HepG2 (cell line): Measurements from ENCODE around the gene BTBD19. TPM values are rescaled to one million over a fixed set of nuclear protein-coding genes. Genes with fewer than 3 reads are reported as not detected.

Experiments
- ATF7-NPFF ChIP-seq: sonication (generic); formaldehyde crosslinking; IDR thresholded peaks from 2 replicates; pipeline ENCODE4 v1.8.1; 2023; ENCODE audit warnings: mild to moderate bottlenecking, low read depth, missing genetic modification reagents, moderate library complexity
- BORCS8-MEF2B ChIP-seq: sonication (generic); formaldehyde crosslinking; IDR thresholded peaks from 2 replicates; pipeline ENCODE4 v1.8.0; 2022; ENCODE audit warnings: mild to moderate bottlenecking, missing genetic modification reagents
- CBX2 ChIP-seq, 2 experiments: fragments of 200-600 bp in 1 of 2; sonication (generic); formaldehyde crosslinking in 1 of 2; IDR thresholded peaks; 2 replicates each; pipeline versions ENCODE4 v1.7.0 to v1.8.1; 2018 to 2022; ENCODE audit warnings: low read depth in 2 of 2, low read length in 1 of 2, mild to moderate bottlenecking in 1 of 2, missing genetic modification reagents in 1 of 2
- FOXA1 ChIP-seq, 2 experiments: fragments of 450-650 bp in 1 of 2; sonication (generic) in 1 of 2; formaldehyde crosslinking in 1 of 2; IDR thresholded peaks; 2 replicates each; pipeline versions ENCODE4 v1.4.0 to v1.6.1; 2016 to 2020; ENCODE audit warnings: missing genetic modification reagents in 1 of 2
- FOXO4 ChIP-seq: sonication (generic); formaldehyde crosslinking; conservative IDR thresholded peaks from 2 replicates; pipeline ENCODE4 v1.8.1; 2023; ENCODE audit warnings: missing genetic modification reagents
- GLMP ChIP-seq: sonication (generic); formaldehyde crosslinking; IDR thresholded peaks from 2 replicates; pipeline ENCODE4 v1.9.0; 2021; ENCODE audit warnings: missing genetic modification reagents, mild to moderate bottlenecking, borderline replicate concordance
- KLF6 ChIP-seq: IDR thresholded peaks from 2 replicates; pipeline ENCODE4 v1.8.0; 2016; ENCODE audit warnings: missing biosample characterization, missing genetic modification reagents
- KMT2A ChIP-seq: sonication (generic); formaldehyde crosslinking; IDR thresholded peaks from 2 replicates; pipeline ENCODE4 v1.4.0; 2020; ENCODE audit warnings: missing genetic modification reagents
- LBX2 ChIP-seq: sonication (generic); formaldehyde crosslinking; IDR thresholded peaks from 2 replicates; pipeline ENCODE4 v1.5.0; 2020; ENCODE audit warnings: missing genetic modification reagents, mild to moderate bottlenecking, borderline replicate concordance
- RFX1 ChIP-seq: fragments of 450-650 bp; IDR thresholded peaks from 2 replicates; pipeline ENCODE4 v1.6.1; 2017
- SOX6 ChIP-seq, 2 experiments: fragments of 450-650 bp in 1 of 2; sonication (generic) in 1 of 2; formaldehyde crosslinking in 1 of 2; IDR thresholded peaks; 2 replicates each; pipeline versions ENCODE4 v1.4.0 to v1.6.1; 2017 to 2020; ENCODE audit warnings: antibody characterized with exemption in 1 of 2, mild to moderate bottlenecking in 1 of 2, missing genetic modification reagents in 1 of 2
- TBX3 ChIP-seq: fragments of 450-650 bp; IDR thresholded peaks from 2 replicates; pipeline ENCODE4 v1.6.1; 2017; ENCODE audit warnings: antibody characterized with exemption, mild to moderate bottlenecking, inconsistent platforms, borderline replicate concordance
- ZBTB38 ChIP-seq: sonication (generic); formaldehyde crosslinking; IDR thresholded peaks from 2 replicates; pipeline ENCODE4 v1.5.1; 2020; ENCODE audit warnings: mild to moderate bottlenecking, missing genetic modification reagents
- ZNF274 ChIP-seq: sonication (generic); formaldehyde crosslinking; IDR thresholded peaks from 2 replicates; pipeline ENCODE4 v1.5.1; 2020; ENCODE audit warnings: mild to moderate bottlenecking, missing genetic modification reagents
- ZNF280D ChIP-seq: sonication (generic); formaldehyde crosslinking; IDR thresholded peaks from 2 replicates; pipeline ENCODE4 v1.5.1; 2020; ENCODE audit warnings: mild to moderate bottlenecking, missing genetic modification reagents
- ZNF510 ChIP-seq: sonication (generic); formaldehyde crosslinking; IDR thresholded peaks from 2 replicates; pipeline ENCODE4 v1.4.0; 2020; ENCODE audit warnings: low read depth, mild to moderate bottlenecking, missing genetic modification reagents
- ZNF572 ChIP-seq: sonication (generic); formaldehyde crosslinking; IDR thresholded peaks from 2 replicates; pipeline ENCODE4 v1.5.1; 2020; ENCODE audit warnings: mild to moderate bottlenecking, missing genetic modification reagents
- ZNF660 ChIP-seq: sonication (generic); formaldehyde crosslinking; IDR thresholded peaks from 2 replicates; pipeline ENCODE4 v1.5.1; 2020; ENCODE audit warnings: mild to moderate bottlenecking, low read depth, missing genetic modification reagents, borderline replicate concordance
- ZNF703 ChIP-seq: sonication (generic); formaldehyde crosslinking; IDR thresholded peaks from 2 replicates; pipeline ENCODE4 v1.5.1; 2020; ENCODE audit warnings: missing genetic modification reagents, mild to moderate bottlenecking, moderate library complexity, borderline replicate concordance
- ZNF781 ChIP-seq: sonication (generic); formaldehyde crosslinking; IDR thresholded peaks from 2 replicates; pipeline ENCODE4 v1.5.1; 2020; ENCODE audit warnings: borderline replicate concordance, mild to moderate bottlenecking, missing genetic modification reagents; ENCODE audit errors: not compliant biosample characterization
- ZNF816 ChIP-seq: sonication (generic); formaldehyde crosslinking; IDR thresholded peaks from 2 replicates; pipeline ENCODE4 v1.8.0; 2022; ENCODE audit warnings: missing genetic modification reagents, mild to moderate bottlenecking, borderline replicate concordance
- ZNF891 ChIP-seq: sonication (generic); formaldehyde crosslinking; IDR thresholded peaks from 2 replicates; pipeline ENCODE4 v1.5.0; 2020; ENCODE audit warnings: mild to moderate bottlenecking, missing genetic modification reagents
- ZSCAN21 ChIP-seq: sonication (generic); formaldehyde crosslinking; IDR thresholded peaks from 2 replicates; pipeline ENCODE4 v1.8.0; 2022; ENCODE audit warnings: mild to moderate bottlenecking, missing genetic modification reagents, moderate library complexity, borderline replicate concordance
- polyA plus RNA-seq, 8 experiments: library from polyadenylated mRNA; depleted of rRNA in 3 of 8; stranded (reverse) in 7 of 8; unstranded in 1 of 8; fragments of >200 nt; fragmentation: Illumina TruSeq in 4 of 8; extraction: Trizol in 4 of 8; gene quantifications; 2 replicates each; pipeline versions ENCODE4 v1.2.1 to v1.2.3, GENCODE V29; 2011 to 2016; ENCODE audit warnings: low read depth in 4 of 8, missing spikeins in 1 of 8, mixed read lengths in 1 of 8; ENCODE audit not compliant: insufficient read depth in 1 of 8
- total RNA-seq, 5 experiments: library from RNA; depleted of rRNA; stranded (reverse); fragments of >200 nt; fragmentation: Illumina TruSeq; extraction: Trizol; gene quantifications; 2 replicates each; pipeline ENCODE4 v1.2.3, GENCODE V29; 2016; ENCODE audit warnings: low read depth in 1 of 5

Gene BTBD19
- total and polyA plus RNA-seq, 2 of the 13 experiments (the other 11 are each of a cell fraction or from before 2014, with no cell fraction given): 2.7 to 6.7 TPM

- no peak for TF ChIP-seq ATF7-NPFF (CRISPR knock-in tag)
- TF ChIP-seq ZNF274: peak; percentile 80
- peak; percentile 76; the same call in 1 of the 2 replicates for TF ChIP-seq ZSCAN21 (CRISPR knock-in tag)
- no peak for TF ChIP-seq ZNF572 (CRISPR knock-in tag)
- peak; percentile 98 for TF ChIP-seq ZBTB38 (CRISPR knock-in tag)
- TF ChIP-seq FOXA1 (IDR thresholded peaks at IDR 0.05): no peak
- TF ChIP-seq FOXA1 (CRISPR knock-in tag; IDR thresholded peaks at IDR 0.05): 0 out of 2 replicates have a peak, but pooled peaks have one; percentile 12
- TF ChIP-seq KLF6 (CRISPR knock-in tag): no peak
- TF ChIP-seq ZNF280D: no peak
- peak; percentile 85 for TF ChIP-seq LBX2 (CRISPR knock-in tag)
- TF ChIP-seq BORCS8-MEF2B (CRISPR knock-in tag): no peak
- TF ChIP-seq TBX3: 0 out of 2 replicates have a peak, but pooled peaks have one; percentile 21
- peak; percentile 44 for TF ChIP-seq ZNF891 (CRISPR knock-in tag)
- TF ChIP-seq ZNF781 (CRISPR knock-in tag): peak; percentile 52
- TF ChIP-seq ZNF816 (CRISPR knock-in tag): no peak
- TF ChIP-seq ZNF510: no peak
- TF ChIP-seq CBX2 (IDR thresholded peaks at IDR 0.05; ENCODE audit: low read depth, low read length): no peak
- no peak for TF ChIP-seq CBX2 (CRISPR knock-in tag; IDR thresholded peaks at IDR 0.05; ENCODE audit: low read depth)
- no peak for TF ChIP-seq SOX6 (IDR thresholded peaks at IDR 0.05)
- peak; percentile 34; the same call in 1 of the 2 replicates for TF ChIP-seq SOX6 (CRISPR knock-in tag; IDR thresholded peaks at IDR 0.05)
- no peak for TF ChIP-seq ZNF703 (CRISPR knock-in tag)
- TF ChIP-seq RFX1: no peak
- TF ChIP-seq ZNF660 (CRISPR knock-in tag): no peak
- TF ChIP-seq GLMP (CRISPR knock-in tag): no peak
- no peak for TF ChIP-seq KMT2A (CRISPR knock-in tag)
- TF ChIP-seq FOXO4 (CRISPR knock-in tag): no peak
These were observed 22.0 kb upstream of the BTBD19 start (continued) for GRCh38 chr1:44786138-44786840.
